Measurements from ENCODE around the gene NES.

Gene NES

GRCh38 chr1:156677616-156678596, 699 bp upstream of the NES start:
- Mint-ChIP-seq H3K36me3 (ENCODE audit: low read depth) (no peaks in the 10 kb centered on the region), H3K4me3 (peak overlapping the region; percentile 16), H3K27me3 (ENCODE audit: low read depth) (peaks cover 81% of the 10 kb centered on the region), H3K4me1 (ENCODE audit: low read depth) (peaks cover 7% of the 10 kb centered on the region), H3K27ac (no peak overlapping the region), H3K9me3 (no peaks in the 10 kb centered on the region)

GRCh38 chr1:156676114-156676819, 940 bp downstream of the NES start:
- Mint-ChIP-seq H3K9me3 (no peaks in the 10 kb centered on the region), H3K27me3 (ENCODE audit: low read depth) (peaks cover 86% of the 10 kb centered on the region), H3K4me1 (ENCODE audit: low read depth) (peaks cover 7% of the 10 kb centered on the region), H3K4me3 (no peak overlapping the region), H3K27ac (no peak overlapping the region), H3K36me3 (ENCODE audit: low read depth) (no peaks in the 10 kb centered on the region)

GRCh38 chr1:156675210-156676113, 1.7 kb downstream of the NES start:
- Mint-ChIP-seq H3K27ac (no peak overlapping the region), H3K4me3 (no peak overlapping the region), H3K4me1 (ENCODE audit: low read depth) (peaks cover 7% of the 10 kb centered on the region), H3K9me3 (no peaks in the 10 kb centered on the region), H3K36me3 (ENCODE audit: low read depth) (no peaks in the 10 kb centered on the region), H3K27me3 (ENCODE audit: low read depth) (peaks cover 83% of the 10 kb centered on the region)

GRCh38 chr1:156673387-156674121, 3.7 kb downstream of the NES start:
- Mint-ChIP-seq H3K27ac (no peak overlapping the region), H3K27me3 (ENCODE audit: low read depth) (peaks cover 74% of the 10 kb centered on the region), H3K4me1 (ENCODE audit: low read depth) (peaks cover 7% of the 10 kb centered on the region), H3K4me3 (no peak overlapping the region), H3K36me3 (ENCODE audit: low read depth) (no peaks in the 10 kb centered on the region), H3K9me3 (no peaks in the 10 kb centered on the region)

- Mint-ChIP-seq H3K36me3 (ENCODE audit: low read depth) (no peaks in the 10 kb centered on the region), H3K27ac (no peak overlapping the region), H3K9me3 (no peaks in the 10 kb centered on the region), H3K4me1 (ENCODE audit: low read depth) (no peaks in the 10 kb centered on the region), H3K27me3 (ENCODE audit: low read depth) (peaks cover 58% of the 10 kb centered on the region), H3K4me3 (no peak overlapping the region)
Observed at GRCh38 chr1:156671804-156672203, 5.4 kb downstream of the NES start.

GRCh38 chr1:156670791-156671190, 6.4 kb downstream of the NES start:
- H3K27me3 Mint-ChIP-seq (ENCODE audit: low read depth), result peaks cover 58% of the 10 kb centered on the region

DNA sequence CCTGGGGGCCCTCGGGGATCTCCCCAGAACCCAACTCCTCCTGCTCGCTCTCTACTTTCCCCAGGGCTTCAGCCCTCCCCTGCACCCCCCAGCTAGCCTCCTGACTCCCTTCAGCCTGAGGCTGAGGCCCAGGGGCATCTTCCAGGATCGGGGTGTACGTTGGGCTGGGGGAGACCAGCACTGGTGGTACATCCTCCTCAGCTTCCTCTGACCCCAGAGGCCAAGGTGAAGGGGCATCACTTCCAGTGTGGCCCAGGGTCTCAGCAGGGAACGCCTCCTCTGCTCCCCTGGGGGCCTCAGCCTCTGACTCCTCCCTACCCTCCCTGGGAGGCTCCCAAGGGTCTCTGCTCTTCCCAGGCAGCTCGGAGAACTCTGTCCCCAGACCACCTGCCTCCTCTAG, 6.8 kb downstream of the NES start:
- peaks cover 58% of the 10 kb centered on the region for H3K27me3 Mint-ChIP-seq (ENCODE audit: low read depth)

More at GRCh38 chr1:156670791-156671190, 6.4 kb downstream of the NES start:
- Mint-ChIP-seq H3K4me3 (no peak overlapping the region), H3K4me1 (ENCODE audit: low read depth) (no peaks in the 10 kb centered on the region), H3K27ac (no peak overlapping the region), H3K9me3 (no peaks in the 10 kb centered on the region), H3K36me3 (ENCODE audit: low read depth) (no peaks in the 10 kb centered on the region)

GRCh38 chr1:156669794-156670193, 7.4 kb downstream of the NES start:
- Mint-ChIP-seq H3K36me3 (ENCODE audit: low read depth) (no peaks in the 10 kb centered on the region), H3K4me1 (ENCODE audit: low read depth) (no peaks in the 10 kb centered on the region), H3K27me3 (ENCODE audit: low read depth) (peaks cover 54% of the 10 kb centered on the region), H3K4me3 (no peak overlapping the region), H3K9me3 (no peaks in the 10 kb centered on the region), H3K27ac (no peak overlapping the region)

More for the DNA sequence above, 6.8 kb downstream of the NES start:
- H3K9me3 Mint-ChIP-seq, result no peaks in the 10 kb centered on the region
- H3K4me1 Mint-ChIP-seq (ENCODE audit: low read depth), result no peaks in the 10 kb centered on the region
- H3K27ac Mint-ChIP-seq, result peak overlapping the region; percentile 9
- H3K36me3 Mint-ChIP-seq (ENCODE audit: low read depth), result no peaks in the 10 kb centered on the region
- no peak overlapping the region for H3K4me3 Mint-ChIP-seq

GRCh38 chr1:156668801-156669637, 8.2 kb downstream of the NES start:
- Mint-ChIP-seq H3K4me3 (no peak overlapping the region), H3K36me3 (ENCODE audit: low read depth) (no peaks in the 10 kb centered on the region), H3K9me3 (no peaks in the 10 kb centered on the region), H3K4me1 (ENCODE audit: low read depth) (no peaks in the 10 kb centered on the region), H3K27me3 (ENCODE audit: low read depth) (peaks cover 49% of the 10 kb centered on the region), H3K27ac (no peak overlapping the region)

DNA sequence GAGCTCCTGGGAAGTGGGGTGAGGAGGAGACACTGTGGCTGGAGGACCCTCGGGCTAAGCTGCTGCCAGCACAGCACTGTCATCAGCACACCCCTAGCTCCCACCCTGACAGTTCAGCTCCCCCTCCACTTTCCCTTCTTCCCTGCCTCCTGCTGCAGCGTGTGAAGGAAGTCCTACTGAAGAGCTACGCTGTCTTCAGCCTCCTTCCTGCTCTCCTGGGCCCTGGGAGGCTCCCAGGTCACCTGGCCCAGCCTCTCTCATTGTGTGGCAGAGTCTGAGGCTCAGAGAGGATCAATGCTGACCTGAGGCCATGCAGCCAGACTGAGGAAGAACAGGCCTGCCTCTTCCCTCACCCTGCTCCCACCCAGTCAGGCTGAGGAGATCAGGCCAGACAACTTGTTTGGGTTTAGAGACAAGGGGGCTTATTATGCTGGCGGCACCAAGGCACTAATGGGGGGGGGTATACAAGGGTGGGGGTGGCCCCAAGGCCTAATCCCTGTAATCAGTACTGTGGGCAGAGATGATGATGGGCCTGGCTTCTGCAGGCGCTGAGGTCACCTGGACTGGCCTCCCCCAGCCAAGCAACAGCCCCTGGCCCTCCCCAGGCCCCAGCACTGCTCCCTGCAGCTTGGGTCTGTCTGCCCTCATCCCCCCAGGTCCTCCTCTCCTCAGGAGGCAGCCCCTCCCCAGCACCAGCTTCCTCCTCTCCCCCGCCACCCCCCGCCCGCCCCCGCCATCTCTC, 9.1 kb downstream of the NES start:
- Mint-ChIP-seq H3K4me3 (no peak overlapping the region), H3K27ac (no peak overlapping the region), H3K36me3 (ENCODE audit: low read depth) (no peaks in the 10 kb centered on the region), H3K4me1 (ENCODE audit: low read depth) (no peaks in the 10 kb centered on the region), H3K9me3 (no peaks in the 10 kb centered on the region), H3K27me3 (ENCODE audit: low read depth) (peaks cover 40% of the 10 kb centered on the region)

- H3K27me3 Mint-ChIP-seq (ENCODE audit: low read depth), result peaks cover 35% of the 10 kb centered on the region
- H3K36me3 Mint-ChIP-seq (ENCODE audit: low read depth), result peaks cover 1% of the 10 kb centered on the region
- no peak overlapping the region for H3K4me3 Mint-ChIP-seq
- H3K4me1 Mint-ChIP-seq (ENCODE audit: low read depth), result peaks cover 2% of the 10 kb centered on the region
- no peaks in the 10 kb centered on the region for H3K9me3 Mint-ChIP-seq
- no peak overlapping the region for H3K27ac Mint-ChIP-seq
Observed at GRCh38 chr1:156667610-156667967, 9.6 kb downstream of the NES start.

DNA sequence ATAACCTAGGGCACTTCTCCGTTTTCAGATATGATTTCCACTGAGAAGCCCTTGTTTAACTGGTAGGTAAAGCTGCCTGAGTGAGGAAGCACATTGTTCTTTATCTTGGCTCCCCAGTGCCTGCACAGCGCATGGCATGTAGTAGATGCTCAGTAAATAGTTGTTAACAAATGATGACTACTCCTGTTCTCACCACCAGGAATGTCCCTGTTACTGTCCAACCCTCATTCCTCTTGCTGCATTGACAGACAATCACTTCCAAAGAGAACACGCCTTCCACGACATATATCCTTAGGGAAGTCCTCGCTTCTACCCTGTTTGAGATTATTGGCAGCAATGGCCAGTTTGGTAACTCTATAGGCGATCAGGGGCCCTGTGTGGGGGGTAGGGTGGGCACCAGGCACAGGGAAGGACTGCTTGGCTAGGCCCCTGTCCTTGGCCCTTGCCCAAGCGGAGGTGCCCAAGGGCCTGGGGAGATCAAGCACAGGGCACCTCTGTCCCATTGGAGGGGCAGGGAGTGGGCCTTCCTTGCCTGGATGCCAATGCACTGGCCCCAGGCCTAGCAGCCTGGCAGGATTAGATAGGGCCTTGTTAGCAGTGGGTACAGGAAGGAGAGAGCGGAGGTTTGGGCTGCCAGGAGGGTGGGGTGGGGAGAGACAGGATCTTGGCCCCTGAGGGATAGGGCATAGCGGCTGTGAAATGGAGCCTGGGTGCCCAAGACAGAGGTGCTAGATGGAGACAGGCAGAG, 10.2 kb downstream of the NES start:
- H3K4me3 Mint-ChIP-seq, result no peak overlapping the region
- peaks cover 1% of the 10 kb centered on the region for H3K36me3 Mint-ChIP-seq (ENCODE audit: low read depth)
- H3K27ac Mint-ChIP-seq, result no peak overlapping the region
- peaks cover 30% of the 10 kb centered on the region for H3K27me3 Mint-ChIP-seq (ENCODE audit: low read depth)
- H3K9me3 Mint-ChIP-seq, result no peaks in the 10 kb centered on the region
- peaks cover 4% of the 10 kb centered on the region for H3K4me1 Mint-ChIP-seq (ENCODE audit: low read depth)

All from T-helper 1 cell treated with Interleukin-12 subunit alpha and Interleukin-12 subunit beta and Interleukin-4 antibody, amounts not matched to agents 30 μg/mL and 1 μg/mL, for 36 hours (primary cell).